ENCODE data around the gene IL17RC.

DNA sequence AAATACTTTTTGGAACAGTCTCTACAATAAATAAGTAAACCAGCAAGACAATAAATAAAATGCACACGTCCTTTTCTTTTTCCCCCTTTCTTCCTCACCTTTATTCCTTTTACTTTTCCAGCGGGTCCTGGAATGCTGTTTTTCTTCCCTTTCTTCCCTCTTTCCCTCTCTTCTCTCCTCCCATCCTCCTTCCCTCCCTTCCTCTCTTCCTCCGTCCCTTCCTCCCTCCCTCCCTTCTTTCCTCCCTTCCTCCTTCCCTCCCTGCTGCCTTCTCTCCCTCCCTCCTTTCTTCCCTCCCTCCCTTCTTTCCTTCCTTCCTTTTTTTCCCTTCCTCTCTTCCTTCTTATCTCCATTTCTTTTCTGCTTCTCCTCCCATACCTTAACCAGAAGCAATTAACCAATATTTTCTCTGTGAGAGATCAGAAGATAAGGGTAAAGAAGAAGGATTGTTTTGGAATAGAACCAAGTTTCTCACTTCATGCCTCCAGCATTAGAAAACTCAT lies 17.6 kb upstream of the IL17RC start:
- TF ChIP-seq, protein P1, sequence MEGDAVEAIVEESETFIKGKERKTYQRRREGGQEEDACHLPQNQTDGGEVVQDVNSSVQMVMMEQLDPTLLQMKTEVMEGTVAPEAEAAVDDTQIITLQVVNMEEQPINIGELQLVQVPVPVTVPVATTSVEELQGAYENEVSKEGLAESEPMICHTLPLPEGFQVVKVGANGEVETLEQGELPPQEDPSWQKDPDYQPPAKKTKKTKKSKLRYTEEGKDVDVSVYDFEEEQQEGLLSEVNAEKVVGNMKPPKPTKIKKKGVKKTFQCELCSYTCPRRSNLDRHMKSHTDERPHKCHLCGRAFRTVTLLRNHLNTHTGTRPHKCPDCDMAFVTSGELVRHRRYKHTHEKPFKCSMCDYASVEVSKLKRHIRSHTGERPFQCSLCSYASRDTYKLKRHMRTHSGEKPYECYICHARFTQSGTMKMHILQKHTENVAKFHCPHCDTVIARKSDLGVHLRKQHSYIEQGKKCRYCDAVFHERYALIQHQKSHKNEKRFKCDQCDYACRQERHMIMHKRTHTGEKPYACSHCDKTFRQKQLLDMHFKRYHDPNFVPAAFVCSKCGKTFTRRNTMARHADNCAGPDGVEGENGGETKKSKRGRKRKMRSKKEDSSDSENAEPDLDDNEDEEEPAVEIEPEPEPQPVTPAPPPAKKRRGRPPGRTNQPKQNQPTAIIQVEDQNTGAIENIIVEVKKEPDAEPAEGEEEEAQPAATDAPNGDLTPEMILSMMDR (IDR thresholded peaks at IDR 0.05; ENCODE audit: low read depth, low read length, poor library complexity, severe bottlenecking) = no peak
- TF ChIP-seq EZH2phosphoT487 (IDR thresholded peaks at IDR 0.05; ENCODE audit: borderline replicate concordance, low read length) = no peak
